HG03039 (cell line): ENCODE data around the gene LDB1.

Experiments used
- ATAC-seq: cut with Tn5 transposase; IDR thresholded peaks from one replicate; pipeline ENCODE4 v1.9.1; 2021; ENCODE audit warnings: mild to moderate bottlenecking, moderate library complexity; ENCODE audit not compliant: unreplicated experiment

LDB1 gene

DNA sequence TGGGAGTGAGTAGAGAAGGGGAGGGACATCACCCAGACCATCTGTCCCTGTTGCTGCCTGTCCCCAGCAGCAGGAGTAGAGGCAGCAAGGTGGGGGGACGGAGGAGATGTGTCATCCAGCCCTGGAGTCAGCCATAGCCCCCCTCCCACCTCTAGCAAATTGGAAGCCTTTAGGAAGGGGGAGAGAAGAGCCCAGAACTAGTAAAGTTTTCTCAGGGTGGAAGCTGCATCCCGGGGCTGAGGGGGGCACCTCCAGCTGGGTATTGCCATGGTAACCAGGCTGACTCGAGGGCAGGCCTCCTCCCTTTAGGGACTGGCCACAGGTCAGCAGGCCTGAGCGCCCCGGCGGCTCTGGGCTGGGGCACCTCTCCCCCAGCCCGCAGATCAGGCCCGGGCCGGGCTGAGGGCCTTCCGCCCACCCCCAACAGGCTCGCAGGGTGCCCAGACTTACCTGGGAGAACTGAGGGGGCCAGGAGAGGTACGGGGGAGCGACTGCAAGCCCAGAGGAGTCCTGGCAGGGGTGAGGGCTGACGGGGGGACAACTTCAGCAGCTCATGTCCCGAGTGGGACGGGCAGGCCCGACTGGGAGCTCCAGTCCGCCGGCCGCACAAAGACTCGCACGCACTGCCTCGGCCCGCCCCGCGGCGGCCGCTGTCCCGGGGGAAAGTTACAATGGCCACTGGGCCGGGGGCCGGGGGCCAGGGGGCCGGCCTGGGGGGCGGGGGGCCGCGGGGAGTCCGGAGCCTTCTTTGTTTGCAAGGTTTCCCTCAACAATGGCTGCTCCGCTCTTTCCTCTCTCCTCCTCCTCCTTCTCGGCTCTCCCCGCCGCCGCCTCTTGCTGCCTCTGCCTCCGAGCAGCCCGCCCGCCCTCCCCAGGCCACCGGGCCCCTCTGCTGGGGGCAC is 6.0 kb downstream of the LDB1 start:
- ATAC-seq: peak; percentile 5

- ATAC-seq: no peak
Observed at GRCh38 chr10:102113261-102113955, 6.8 kb downstream of the LDB1 start.

- no peak for ATAC-seq
Observed at GRCh38 chr10:102112210-102112817, 7.9 kb downstream of the LDB1 start.

GRCh38 chr10:102111276-102111675 is 8.9 kb downstream of the LDB1 start:
- ATAC-seq: no peak

DNA sequence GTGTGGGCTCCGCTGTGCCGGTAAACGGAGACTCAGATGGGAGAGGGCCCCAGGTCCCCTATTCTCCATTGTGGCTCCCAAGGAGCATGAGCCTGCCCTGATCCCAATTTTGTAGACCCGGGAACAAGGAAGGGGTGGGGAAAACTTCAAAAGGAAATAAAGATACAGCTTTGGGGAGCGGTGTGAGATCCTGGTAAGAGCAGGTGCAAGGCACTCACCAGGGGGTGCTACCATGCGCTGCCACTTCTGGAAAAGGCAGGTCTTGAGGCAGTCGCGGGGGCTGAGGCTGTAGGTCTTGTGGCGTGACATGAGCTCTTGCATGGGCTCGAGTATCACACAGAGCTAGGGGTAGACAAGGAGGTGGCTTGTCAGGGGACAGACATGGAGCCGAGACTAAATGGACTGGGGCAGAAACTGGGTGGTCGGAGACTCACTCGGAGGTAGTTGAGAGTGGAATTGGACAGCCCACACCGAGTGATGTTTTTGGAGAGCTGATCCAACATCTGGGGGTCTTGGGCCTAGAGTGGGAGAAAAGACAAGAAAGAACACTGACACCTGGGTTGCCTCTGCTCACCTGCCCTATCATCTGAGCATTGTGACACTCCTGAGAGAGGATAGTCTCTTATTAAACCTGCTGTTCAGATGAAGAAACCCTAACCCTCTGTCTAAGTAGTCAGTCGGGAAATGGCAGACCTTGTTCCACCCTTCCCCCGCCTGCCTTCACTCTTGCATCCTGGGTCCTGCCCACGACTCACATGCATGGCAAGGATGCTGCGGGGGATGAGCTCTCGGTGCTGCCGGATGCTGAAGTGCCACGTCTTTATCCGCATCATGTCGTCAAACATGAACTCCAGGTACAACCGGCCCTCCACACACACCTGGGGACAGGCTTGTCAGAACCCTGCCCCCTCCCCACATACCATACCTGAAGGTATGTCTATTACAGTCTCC is 10.7 kb downstream of the LDB1 start:
- ATAC-seq: no peak

DNA sequence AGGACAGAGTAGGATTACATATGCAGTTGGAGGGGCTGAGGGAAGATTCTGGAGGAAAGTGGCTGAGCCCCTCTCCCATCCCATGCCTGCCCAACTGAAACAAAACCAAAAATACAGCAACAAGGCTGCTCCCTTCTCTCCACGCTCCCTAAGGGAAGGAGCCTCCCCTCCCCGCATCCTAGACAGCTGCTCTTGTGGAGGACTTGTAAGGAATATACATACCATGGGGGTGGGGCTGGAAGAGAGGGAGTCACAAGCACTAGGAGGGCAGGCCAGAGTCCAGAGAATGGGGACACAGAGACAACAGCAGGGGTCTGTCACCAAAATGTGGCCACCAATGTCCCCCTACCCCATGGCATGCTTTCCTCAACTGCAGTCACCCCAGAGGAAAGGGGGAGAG is 13.2 kb downstream of the LDB1 start:
- ATAC-seq: no peak

DNA sequence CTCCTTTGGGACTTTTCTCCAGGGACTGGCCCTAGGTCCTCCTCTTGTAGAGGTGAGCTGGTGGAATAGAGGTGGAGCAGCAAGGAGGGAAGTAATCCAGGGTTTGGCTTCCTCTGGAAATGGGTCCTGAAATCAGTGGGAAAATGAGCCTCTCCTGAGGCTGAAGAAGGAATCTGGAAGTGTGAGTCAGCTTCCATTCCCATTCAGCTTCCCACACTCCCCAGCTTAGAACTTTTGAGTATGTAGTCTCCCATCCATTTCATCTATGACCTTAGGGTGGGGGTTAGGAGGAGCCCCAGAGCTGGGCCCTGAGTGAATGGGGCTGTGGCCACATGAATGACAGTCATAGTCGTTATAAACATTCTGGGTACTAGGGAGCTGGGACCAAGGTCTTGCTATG is 17.7 kb downstream of the LDB1 start:
- no peak for ATAC-seq

DNA sequence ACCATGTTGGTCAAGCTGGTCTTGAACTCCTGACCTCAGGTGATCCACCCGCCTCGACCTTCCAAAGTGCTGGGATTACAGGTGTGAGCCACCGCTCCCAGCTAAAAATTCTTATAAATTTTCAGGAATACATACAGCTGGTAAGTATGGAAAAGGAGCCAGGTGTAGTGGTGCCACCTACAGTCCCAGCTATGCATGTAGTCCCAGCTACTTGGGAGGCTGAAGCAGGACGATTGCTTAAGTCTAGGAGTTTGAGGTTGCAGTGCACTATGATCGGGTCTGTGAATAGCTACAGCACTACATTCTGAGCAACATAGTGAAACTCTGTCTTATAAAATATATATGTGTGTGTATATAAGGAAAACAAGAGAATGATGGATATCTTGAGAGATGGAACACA is 19.0 kb downstream of the LDB1 start:
- ATAC-seq: no peak

- ATAC-seq: no peak
Observed at GRCh38 chr10:102096449-102096848, 23.7 kb downstream of the LDB1 start.

DNA sequence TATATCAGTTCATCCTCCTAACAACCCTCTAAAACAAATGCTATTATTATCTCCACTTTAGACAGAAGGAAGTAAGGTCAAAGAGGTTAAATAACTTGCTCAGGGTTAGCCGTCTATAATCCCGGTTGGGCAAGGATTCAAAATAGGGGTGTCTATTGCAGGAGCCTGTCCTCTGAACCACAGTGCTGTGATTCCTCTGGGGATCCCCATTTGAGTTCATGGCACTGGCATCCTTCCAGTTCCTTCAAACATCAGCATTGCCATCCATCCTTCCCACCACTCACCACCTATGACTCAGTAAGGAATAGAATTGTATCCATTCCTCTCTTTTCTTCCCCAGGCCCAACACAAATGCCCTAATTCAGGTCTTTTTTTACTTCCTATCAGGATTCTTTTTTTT is 29.4 kb downstream of the LDB1 start:
- ATAC-seq: no peak

DNA sequence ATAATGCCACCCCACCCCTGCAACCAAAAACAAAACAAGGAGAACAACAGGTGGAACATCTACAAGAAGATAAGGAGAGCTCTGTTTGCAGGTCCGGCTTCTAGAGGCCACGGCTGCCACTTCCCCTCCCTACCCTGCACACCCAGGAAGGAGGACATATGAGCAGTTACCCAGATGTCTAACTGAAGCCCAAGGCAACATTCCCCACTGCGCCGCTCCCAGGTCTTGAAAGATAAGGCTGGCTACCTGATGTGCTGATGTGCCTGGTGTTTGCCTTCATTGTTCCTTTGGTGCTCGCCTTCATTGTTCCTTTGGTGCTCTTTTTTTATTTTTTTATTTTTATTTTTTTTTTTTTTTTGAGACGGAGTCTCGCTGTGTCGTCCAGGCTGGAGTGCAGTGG is 34.0 kb downstream of the LDB1 start:
- no peak for ATAC-seq

- ATAC-seq: no peak
Observed at GRCh38 chr10:102085336-102085735, 34.8 kb downstream of the LDB1 start.

DNA sequence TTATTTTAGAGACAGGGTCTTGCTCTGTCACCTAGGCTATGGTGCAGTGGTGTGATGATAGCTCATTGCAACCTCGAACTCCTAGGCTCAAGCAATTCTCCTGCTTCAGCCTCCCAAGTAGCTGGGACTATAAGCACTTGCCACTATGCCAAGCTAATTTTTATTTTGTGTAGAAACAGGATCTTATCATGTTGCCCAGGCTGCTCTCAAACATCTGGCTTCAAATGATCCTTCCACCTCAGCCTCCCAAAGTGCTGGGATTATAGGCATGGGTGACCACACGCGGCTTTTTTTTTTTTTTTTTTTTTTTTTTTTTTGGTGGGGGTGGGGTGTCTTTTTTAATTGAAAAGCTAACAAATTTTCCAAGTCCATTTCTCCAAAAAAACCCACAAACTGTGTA is 36.6 kb downstream of the LDB1 start:
- no peak for ATAC-seq

DNA sequence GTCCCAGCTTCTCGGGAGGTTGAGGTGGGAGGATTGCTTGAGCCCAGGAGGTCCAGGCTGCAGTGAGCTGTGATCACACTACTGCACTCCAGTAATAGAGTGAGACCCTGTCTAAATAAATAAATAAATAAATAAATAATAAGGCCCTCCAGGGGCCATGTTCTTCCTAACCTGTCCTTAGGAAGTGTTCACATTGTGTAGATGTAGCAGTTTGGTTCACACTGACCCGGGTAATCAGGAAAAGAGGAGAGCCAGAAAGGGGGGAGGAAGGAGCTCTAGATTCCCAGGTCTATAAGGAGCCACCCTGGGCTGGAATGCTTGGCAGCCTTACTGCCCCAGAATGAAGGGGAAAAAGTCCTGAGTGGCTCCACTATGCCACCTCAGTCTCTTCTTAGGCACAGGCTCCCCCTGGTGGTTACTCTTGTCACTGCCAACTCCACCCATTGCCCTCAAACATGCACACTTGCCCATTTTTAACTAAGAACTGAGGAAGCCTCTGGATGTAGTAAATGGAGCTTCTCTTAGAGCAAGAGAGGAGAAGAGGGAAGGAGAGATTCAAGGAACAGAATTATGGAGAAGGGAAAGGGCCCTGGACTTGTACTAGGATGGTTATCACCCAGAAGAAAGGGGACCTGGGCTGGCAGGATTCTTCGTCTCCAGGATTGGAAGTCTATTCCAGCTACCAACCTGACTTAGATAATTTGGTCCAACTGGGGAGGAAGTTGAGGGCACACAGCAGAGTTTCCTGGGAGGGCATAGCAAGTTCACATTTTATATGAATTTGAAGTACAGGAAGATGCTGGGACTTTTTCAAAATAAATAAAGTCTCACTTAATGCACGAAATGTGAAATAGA is 47.3 kb downstream of the LDB1 start:
- no peak for ATAC-seq

GRCh38 chr10:102069071-102069470 is 51.1 kb downstream of the LDB1 start:
- ATAC-seq: no peak

GRCh38 chr10:102068216-102068615 is 52.0 kb downstream of the LDB1 start:
- no peak for ATAC-seq

GRCh38 chr10:102067091-102067916 is 52.9 kb downstream of the LDB1 start:
- ATAC-seq: no peak

DNA sequence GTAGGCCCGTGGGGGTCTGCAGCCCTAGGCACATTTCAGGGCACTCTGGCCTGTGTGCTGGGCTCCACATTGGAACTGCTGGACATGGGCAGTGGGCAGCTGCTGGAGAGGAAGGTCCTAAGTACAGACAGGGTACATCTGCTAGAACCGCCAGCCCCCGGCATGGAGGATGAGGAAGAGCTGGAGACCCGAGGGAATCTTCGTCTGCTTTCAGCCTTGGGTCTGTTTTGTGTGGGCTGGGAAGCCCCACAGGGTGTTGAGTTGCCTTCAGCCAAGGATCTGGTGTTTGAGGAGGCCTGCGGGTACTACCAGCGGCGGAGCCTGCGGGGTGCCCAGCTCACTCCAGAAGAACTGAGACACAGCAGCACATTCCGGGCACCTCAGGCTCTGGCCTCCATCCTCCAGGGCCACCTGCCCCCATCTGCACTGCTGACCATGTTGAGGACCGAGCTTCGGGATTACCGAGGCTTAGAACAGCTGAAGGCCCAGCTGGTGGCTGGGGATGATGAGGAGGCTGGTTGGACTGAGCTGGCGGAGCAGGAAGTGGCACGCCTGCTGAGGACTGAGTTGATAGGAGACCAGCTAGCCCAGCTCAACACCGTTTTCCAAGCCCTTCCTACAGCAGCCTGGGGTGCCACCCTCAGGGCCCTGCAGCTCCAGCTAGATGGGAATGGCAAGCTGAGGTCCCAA is 53.6 kb downstream of the LDB1 start:
- no peak for ATAC-seq
